ENCODE measurements around the gene ARMH3. TPM values are rescaled to one million over a fixed set of nuclear protein-coding genes. Genes with fewer than 3 reads are reported as not detected.

ARMH3 gene
- total RNA-seq, 4 donors from 2014 or later: 11.5 to 29.7 (median 19.5) TPM

- in situ Hi-C loops (cut with MboI; ENCODE audit: low pct_ligation_motif_present in 1 of 4, low pct_unique_long_range_greater_than_20kb in 1 of 4, low sequenced_read_pairs in 3 of 4): no loop called here
- H3K27ac ChIP-seq: peak overlapping the region; percentile 27 to 60 (median 52)
Observed at GRCh38 chr10:101938305-101939007, 117.5 kb downstream of the ARMH3 start.

GRCh38 chr10:101935431-101935830 is 120.5 kb downstream of the ARMH3 start:
- Histone ChIP-seq H3K4me3 (no peak overlapping the region), H3K27ac (no peak overlapping the region), H3K9me3 (no peaks in the 10 kb centered on the region), H3K27me3 (no peaks in the 10 kb centered on the region), H3K4me1 (peaks cover 3 to 27% (median 15%) of the 10 kb centered on the region in 4 donors), H3K36me3 (no peaks in the 10 kb centered on the region)
- no peak for DNase-seq
- 88 to 92% methylated on average over 2 of the region's 2 CpGs for WGBS, 2 donors (ENCODE audit: low coverage in 1 of 2)
- no peak for TF ChIP-seq POLR2AphosphoS5 (IDR thresholded peaks at IDR 0.05)
- no peak for TF ChIP-seq CTCF (IDR thresholded peaks at IDR 0.05)
- TF ChIP-seq EP300 (IDR thresholded peaks at IDR 0.05; ENCODE audit: low read depth): no peak
- TF ChIP-seq POLR2A (IDR thresholded peaks at IDR 0.05): no peak
- intact Hi-C loops (cut with DNase I; ENCODE audit: low total_unique reads): no loop called here
- in situ Hi-C loops (cut with MboI; ENCODE audit: low pct_ligation_motif_present in 1 of 4, low pct_unique_long_range_greater_than_20kb in 1 of 4, low sequenced_read_pairs in 3 of 4): no loop called here

More at GRCh38 chr10:101938305-101939007, 117.5 kb downstream of the ARMH3 start:
- Histone ChIP-seq H3K36me3 (peaks cover 0 to 9% (median 0%) of the 10 kb centered on the region in 4 donors), H3K4me3 (no peak overlapping the region), H3K4me1 (peaks cover 3 to 36% (median 15%) of the 10 kb centered on the region in 4 donors), H3K27me3 (no peaks in the 10 kb centered on the region), H3K9me3 (no peaks in the 10 kb centered on the region)
- WGBS, 2 donors (ENCODE audit: low coverage in 1 of 2): 70 to 75% methylated on average over 3 of the region's 3 CpGs
- no peak for DNase-seq
- TF ChIP-seq POLR2A (IDR thresholded peaks at IDR 0.05): no peak
- intact Hi-C loops (cut with DNase I; ENCODE audit: low total_unique reads): no loop called here

- TF ChIP-seq CTCF (IDR thresholded peaks at IDR 0.05) (no peak), POLR2A (IDR thresholded peaks at IDR 0.05) (no peak), EP300 (IDR thresholded peaks at IDR 0.05; ENCODE audit: low read depth) (no peak), POLR2AphosphoS5 (IDR thresholded peaks at IDR 0.05) (no peak)
Observed at GRCh38 chr10:101934686-101935305, 121.2 kb downstream of the ARMH3 start.

GRCh38 chr10:101933976-101934375 is 122.0 kb downstream of the ARMH3 start:
- intact Hi-C loops (cut with DNase I; ENCODE audit: low total_unique reads) (no loop called here), in situ Hi-C loops (cut with MboI; ENCODE audit: low pct_ligation_motif_present in 1 of 4, low pct_unique_long_range_greater_than_20kb in 1 of 4, low sequenced_read_pairs in 3 of 4) (no loop called here)
- Histone ChIP-seq H3K9me3 (no peaks in the 10 kb centered on the region), H3K4me1 (peaks cover 0 to 16% (median 5%) of the 10 kb centered on the region in 4 donors), H3K27ac (no peak overlapping the region), H3K27me3 (no peaks in the 10 kb centered on the region), H3K36me3 (no peaks in the 10 kb centered on the region), H3K4me3 (no peak overlapping the region)
- TF ChIP-seq POLR2A (IDR thresholded peaks at IDR 0.05) (no peak), EP300 (IDR thresholded peaks at IDR 0.05; ENCODE audit: low read depth) (no peak), CTCF (IDR thresholded peaks at IDR 0.05) (no peak), POLR2AphosphoS5 (IDR thresholded peaks at IDR 0.05) (no peak)
- WGBS, 2 donors (ENCODE audit: low coverage in 1 of 2): 92 to 94% methylated on average over 3 to 4 of the region's 4 CpGs
- DNase-seq: no peak

More at GRCh38 chr10:101934686-101935305, 121.2 kb downstream of the ARMH3 start:
- H3K4me1 ChIP-seq: peaks cover 3 to 22% (median 11%) of the 10 kb centered on the region in 4 donors
- in situ Hi-C loops (cut with MboI; ENCODE audit: low pct_ligation_motif_present in 1 of 4, low pct_unique_long_range_greater_than_20kb in 1 of 4, low sequenced_read_pairs in 3 of 4): no loop called here
- no peak overlapping the region for H3K4me3 ChIP-seq
- no peaks in the 10 kb centered on the region for H3K27me3 ChIP-seq
- H3K36me3 ChIP-seq: no peaks in the 10 kb centered on the region
- H3K27ac ChIP-seq: no peak overlapping the region
- no peak for DNase-seq
- no peaks in the 10 kb centered on the region for H3K9me3 ChIP-seq
- 84 to 89% methylated on average over 3 of the region's 3 CpGs for WGBS, 2 donors (ENCODE audit: low coverage in 1 of 2)
- intact Hi-C loops (cut with DNase I; ENCODE audit: low total_unique reads): no loop called here
